ENCODE measurements around the gene DOK3. TPM values are rescaled to one million over a fixed set of nuclear protein-coding genes. Genes with fewer than 3 reads are reported as not detected.

DOK3 gene
- total RNA-seq, 1 donor from 2014 or later = 16.3 TPM

DNA sequence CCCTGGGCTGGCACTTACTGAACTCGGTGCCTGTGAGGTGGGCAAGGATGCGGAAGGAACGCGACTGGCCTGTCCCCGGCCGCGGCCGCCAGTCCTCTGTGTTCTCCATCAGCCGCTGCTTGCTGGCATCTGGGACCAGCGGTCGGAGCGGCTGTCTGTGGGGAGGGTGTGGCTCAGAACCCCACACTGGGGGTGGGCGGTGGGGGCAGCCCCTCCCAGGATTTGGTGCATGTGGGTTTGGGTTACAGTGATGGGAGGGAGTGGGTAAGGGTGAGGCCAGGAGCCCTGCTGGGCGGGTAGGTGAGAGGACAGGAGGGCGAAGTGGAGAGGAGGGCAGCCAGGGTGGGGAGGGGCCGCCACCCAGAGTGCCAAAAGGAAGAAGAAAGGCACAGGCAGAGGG is 18.6 kb downstream of the DOK3 start:
- Histone ChIP-seq H3K4me3 (ENCODE audit: insufficient read depth, low read depth, low read length) (no peak overlapping the region), H3K27me3 (ENCODE audit: insufficient read depth, low read length) (no peaks in the 10 kb centered on the region), H3K9ac (ENCODE audit: low read length) (no peak overlapping the region), H2AFZ (ENCODE audit: low read depth, low read length) (no peak overlapping the region), H3K27ac (ENCODE audit: low read depth, low read length) (peak overlapping the region; percentile 31), H3K4me2 (ENCODE audit: low read length) (peak overlapping the region; percentile 55), H3K36me3 (ENCODE audit: insufficient read depth, low read length) (peaks cover 47% of the 10 kb centered on the region), H3K9me3 (ENCODE audit: insufficient read depth, low read depth, low read length) (no peaks in the 10 kb centered on the region), H3K79me2 (ENCODE audit: insufficient read depth, low read length) (peaks cover 90% of the 10 kb centered on the region), H3K4me1 (ENCODE audit: insufficient read depth, low read length) (peaks cover 64% of the 10 kb centered on the region), H4K20me1 (ENCODE audit: insufficient read depth, low read length) (peaks cover 81% of the 10 kb centered on the region)
- TF ChIP-seq, protein P1, sequence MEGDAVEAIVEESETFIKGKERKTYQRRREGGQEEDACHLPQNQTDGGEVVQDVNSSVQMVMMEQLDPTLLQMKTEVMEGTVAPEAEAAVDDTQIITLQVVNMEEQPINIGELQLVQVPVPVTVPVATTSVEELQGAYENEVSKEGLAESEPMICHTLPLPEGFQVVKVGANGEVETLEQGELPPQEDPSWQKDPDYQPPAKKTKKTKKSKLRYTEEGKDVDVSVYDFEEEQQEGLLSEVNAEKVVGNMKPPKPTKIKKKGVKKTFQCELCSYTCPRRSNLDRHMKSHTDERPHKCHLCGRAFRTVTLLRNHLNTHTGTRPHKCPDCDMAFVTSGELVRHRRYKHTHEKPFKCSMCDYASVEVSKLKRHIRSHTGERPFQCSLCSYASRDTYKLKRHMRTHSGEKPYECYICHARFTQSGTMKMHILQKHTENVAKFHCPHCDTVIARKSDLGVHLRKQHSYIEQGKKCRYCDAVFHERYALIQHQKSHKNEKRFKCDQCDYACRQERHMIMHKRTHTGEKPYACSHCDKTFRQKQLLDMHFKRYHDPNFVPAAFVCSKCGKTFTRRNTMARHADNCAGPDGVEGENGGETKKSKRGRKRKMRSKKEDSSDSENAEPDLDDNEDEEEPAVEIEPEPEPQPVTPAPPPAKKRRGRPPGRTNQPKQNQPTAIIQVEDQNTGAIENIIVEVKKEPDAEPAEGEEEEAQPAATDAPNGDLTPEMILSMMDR (IDR thresholded peaks at IDR 0.05; ENCODE audit: insufficient read depth, low read depth, low read length) = no peak
- no peak for TF ChIP-seq EZH2 (IDR thresholded peaks at IDR 0.05; ENCODE audit: insufficient read depth, low read length)
- peaks cover 32% of the 10 kb centered on the region for H3K4me1 Mint-ChIP-seq (ENCODE audit: low read depth, unreplicated experiment)
- H3K36me3 Mint-ChIP-seq (ENCODE audit: low read depth, unreplicated experiment) = peaks cover 10% of the 10 kb centered on the region
- H3K9me3 Mint-ChIP-seq (ENCODE audit: unreplicated experiment) = no peaks in the 10 kb centered on the region
- H3K27ac Mint-ChIP-seq (ENCODE audit: unreplicated experiment) = peak overlapping the region; percentile 69
- peak overlapping the region; percentile 62 for H3K4me3 Mint-ChIP-seq (ENCODE audit: unreplicated experiment)
- DNase-seq (ENCODE audit: low read depth) (no peak), FAIRE-seq (no peak)
- no peaks in the 10 kb centered on the region for H3K27me3 Mint-ChIP-seq (ENCODE audit: low read depth, unreplicated experiment)

DNA sequence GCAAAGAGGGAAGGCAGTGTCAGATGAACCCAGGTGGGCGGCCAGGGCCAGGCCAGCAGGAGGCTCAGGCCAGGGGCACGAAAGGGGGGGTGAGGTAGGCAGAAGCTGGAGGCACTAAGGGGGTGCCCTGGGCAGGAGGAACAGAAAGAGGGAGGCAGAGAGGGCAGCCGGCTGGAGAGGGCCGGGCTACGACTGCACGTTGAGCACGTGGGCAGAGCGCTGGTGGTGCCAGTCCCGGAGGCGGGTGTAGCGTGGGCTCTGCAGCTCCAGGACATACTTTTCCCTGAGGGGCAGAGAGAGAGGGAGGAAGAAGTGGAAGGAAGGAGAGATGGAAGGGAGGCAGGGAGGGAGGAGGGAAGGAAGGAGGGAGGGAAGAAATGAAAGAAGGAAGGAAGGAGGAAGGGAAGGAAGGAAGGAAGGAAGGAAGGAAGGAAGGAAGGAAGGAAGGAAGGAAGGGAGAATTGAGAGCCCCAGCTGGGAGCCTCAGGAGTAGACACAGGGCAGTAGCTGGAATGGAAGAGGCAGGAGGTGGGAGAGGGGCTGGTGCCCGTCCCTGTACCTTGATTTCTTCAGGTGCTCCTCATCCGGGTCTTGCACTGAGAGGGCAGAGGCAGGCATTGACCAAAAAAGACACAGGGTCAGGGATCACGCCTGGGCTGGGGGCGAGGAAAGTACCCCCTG is 19.2 kb downstream of the DOK3 start:
- peaks cover 90% of the 10 kb centered on the region for H3K79me2 ChIP-seq (ENCODE audit: insufficient read depth, low read length)
- H3K36me3 Mint-ChIP-seq (ENCODE audit: low read depth, unreplicated experiment) = peaks cover 14% of the 10 kb centered on the region

More for the DNA sequence above, 19.2 kb downstream of the DOK3 start:
- no peaks in the 10 kb centered on the region for H3K9me3 ChIP-seq (ENCODE audit: insufficient read depth, low read depth, low read length)
- peak overlapping the region; percentile 55 for H3K4me2 ChIP-seq (ENCODE audit: low read length)
- H3K27me3 ChIP-seq (ENCODE audit: insufficient read depth, low read length) = no peaks in the 10 kb centered on the region
- Mint-ChIP-seq H3K27me3 (ENCODE audit: low read depth, unreplicated experiment) (no peaks in the 10 kb centered on the region), H3K27ac (ENCODE audit: unreplicated experiment) (peak overlapping the region; percentile 69), H3K9me3 (ENCODE audit: unreplicated experiment) (no peaks in the 10 kb centered on the region), H3K4me1 (ENCODE audit: low read depth, unreplicated experiment) (peaks cover 35% of the 10 kb centered on the region), H3K4me3 (ENCODE audit: unreplicated experiment) (peak overlapping the region; percentile 64)
- H3K36me3 ChIP-seq (ENCODE audit: insufficient read depth, low read length) = peaks cover 49% of the 10 kb centered on the region
- peaks cover 59% of the 10 kb centered on the region for H3K4me1 ChIP-seq (ENCODE audit: insufficient read depth, low read length)
- no peak overlapping the region for H3K4me3 ChIP-seq (ENCODE audit: insufficient read depth, low read depth, low read length)
- DNase-seq (ENCODE audit: low read depth) (no peak), FAIRE-seq (no peak)
- H4K20me1 ChIP-seq (ENCODE audit: insufficient read depth, low read length) = peaks cover 83% of the 10 kb centered on the region
- TF ChIP-seq, protein P1 (IDR thresholded peaks at IDR 0.05; ENCODE audit: insufficient read depth, low read depth, low read length) = no peak
- TF ChIP-seq EZH2 (IDR thresholded peaks at IDR 0.05; ENCODE audit: insufficient read depth, low read length) = no peak
- H3K9ac ChIP-seq (ENCODE audit: low read length) = peak overlapping the region; percentile 27
- peak overlapping the region; percentile 31 for H3K27ac ChIP-seq (ENCODE audit: low read depth, low read length)
- no peak overlapping the region for H2AFZ ChIP-seq (ENCODE audit: low read depth, low read length)
